GM19372 (cell line): ENCODE measurements around the gene TENM4.

Source experiments
- ATAC-seq: cut with Tn5 transposase; IDR thresholded peaks from one replicate; pipeline ENCODE4 v1.9.1; 2021; ENCODE audit warnings: mild to moderate bottlenecking, low read depth, moderate library complexity; ENCODE audit not compliant: unreplicated experiment

Gene TENM4

GRCh38 chr11:79440571-79441460 lies at the start of gene TENM4:
TSS of gene TENM4 (minus strand) at chr11:79441030. CDS start at chr11:79069944, 371,086 bp downstream.
- peak; percentile 57 for ATAC-seq

GRCh38 chr11:79488286-79488685 lies 47.5 kb upstream of the TENM4 start:
- no peak for ATAC-seq

- ATAC-seq, result no peak
These were observed 46.6 kb upstream of the TENM4 start for GRCh38 chr11:79487412-79487811.

- no peak for ATAC-seq
These were observed 45.6 kb upstream of the TENM4 start for GRCh38 chr11:79486242-79486984.

- ATAC-seq, result no peak
These were observed 44.9 kb upstream of the TENM4 start for GRCh38 chr11:79485694-79486093.

- ATAC-seq, result no peak
These were observed 44.0 kb upstream of the TENM4 start for GRCh38 chr11:79484872-79485271.

GRCh38 chr11:79482800-79483199 lies 42.0 kb upstream of the TENM4 start:
- peak; percentile 91 for ATAC-seq

- ATAC-seq, result no peak
These were observed 41.0 kb upstream of the TENM4 start for GRCh38 chr11:79481795-79482194.

GRCh38 chr11:79480864-79481263 lies 40.0 kb upstream of the TENM4 start:
- ATAC-seq, result no peak

- ATAC-seq, result no peak
These were observed 32.1 kb upstream of the TENM4 start for GRCh38 chr11:79472819-79473529.

GRCh38 chr11:79471071-79471844 lies 30.4 kb upstream of the TENM4 start:
- ATAC-seq, result no peak

GRCh38 chr11:79470161-79470560 lies 29.3 kb upstream of the TENM4 start:
- no peak for ATAC-seq

GRCh38 chr11:79467761-79468160 lies 26.9 kb upstream of the TENM4 start:
- ATAC-seq, result no peak

- ATAC-seq, result no peak
These were observed 25.6 kb upstream of the TENM4 start for GRCh38 chr11:79466411-79466810.

- ATAC-seq, result no peak
These were observed 24.3 kb upstream of the TENM4 start for GRCh38 chr11:79465160-79465559.

GRCh38 chr11:79461666-79462645 lies 21.1 kb upstream of the TENM4 start:
- no peak for ATAC-seq

GRCh38 chr11:79461144-79461543 lies 20.3 kb upstream of the TENM4 start:
- ATAC-seq, result no peak

GRCh38 chr11:79458709-79459108 lies 17.9 kb upstream of the TENM4 start:
- no peak for ATAC-seq

- ATAC-seq, result no peak
These were observed 15.7 kb upstream of the TENM4 start for GRCh38 chr11:79456501-79456900.
